Muscle of leg (tissue), 11 donors: ENCODE results near the gene CRYGD. TPM values are rescaled to one million over a fixed set of nuclear protein-coding genes. Genes with fewer than 3 reads are reported as not detected.
"Not testable (repeated sequence)": the region's sequence is repeated elsewhere in the genome, so short reads cannot be mapped to it uniquely, and the experiment has no call there.

ENCODE experiments used
- DNase-seq: peaks from one replicate; pipeline ENCODE4 v3.0.0; 2013
- H3K27ac ChIP-seq: one replicate; pipeline ENCODE4 v1.5.1; 2013; ENCODE audit warnings: mild to moderate bottlenecking, low read length, control low read depth
- H3K27me3 ChIP-seq: one replicate; pipeline ENCODE4 v1.6.1; 2013; ENCODE audit warnings: low read length; ENCODE audit not compliant: control insufficient read depth, insufficient read depth
- H3K36me3 ChIP-seq: one replicate; pipeline ENCODE4 v1.6.1; 2013; ENCODE audit warnings: low read length; ENCODE audit not compliant: control insufficient read depth, insufficient read depth
- H3K4me1 ChIP-seq: one replicate; pipeline ENCODE4 v1.6.1; 2013; ENCODE audit warnings: low read length; ENCODE audit not compliant: control insufficient read depth, insufficient read depth
- H3K4me3 ChIP-seq: one replicate; pipeline ENCODE4 v1.5.1; 2013; ENCODE audit warnings: low read length, control low read depth
- H3K9me3 ChIP-seq: replicated peaks from 2 replicates; pipeline ENCODE4 v1.6.1; 2013; ENCODE audit warnings: low read depth, low read length; ENCODE audit not compliant: control insufficient read depth
- whole genome bisulfite sequencing: methylation state at CpG from one replicate; pipeline ENCODE4 v1.1.5; 2013; ENCODE audit warnings: missing lambda C conversion rate; ENCODE audit not compliant: insufficient coverage; 5-methylcytosine and 5-hydroxymethylcytosine counted together
- polyA plus RNA-seq, 8 donors: library from polyadenylated mRNA; unstranded; fragments of 120-200 nt; gene quantifications; one replicate each; pipeline versions ENCODE4 v1.2.1 to v1.2.3, GENCODE V29; 2013; ENCODE audit warnings: inconsistent platforms in 1 of 8, low replicate concordance in 1 of 8; ENCODE audit not compliant: insufficient read length in 8 of 8, insufficient read depth in 1 of 8
- total RNA-seq: library from RNA; stranded (reverse); fragments of 120-200 nt; gene quantifications from one replicate; pipeline ENCODE4 v1.2.4, GENCODE V29; 2013

CRYGD gene
- total and polyA plus RNA-seq, 9 donors, result not detected

DNA sequence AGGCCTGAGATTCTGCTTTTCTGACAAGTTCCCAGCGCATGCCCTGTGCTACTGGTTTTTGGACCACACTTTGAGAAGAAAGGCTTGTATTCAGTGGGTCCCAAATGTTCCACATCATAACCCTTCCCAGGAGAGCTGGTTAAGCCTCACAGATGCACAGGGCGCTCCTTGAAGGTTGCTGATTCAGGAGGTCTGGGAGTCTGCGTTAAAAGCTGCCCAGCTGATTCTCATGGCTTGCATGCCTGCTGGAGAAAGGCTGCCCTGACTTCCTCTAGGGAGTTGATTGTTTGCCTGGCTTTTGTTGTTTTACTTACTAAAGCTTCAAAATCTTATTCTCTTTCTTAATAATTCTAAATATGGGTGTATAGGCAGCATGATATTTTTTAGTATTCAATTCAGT lies 20.7 kb downstream of the CRYGD start:
- Histone ChIP-seq H3K9me3 (no peaks in the 10 kb centered on the region), H3K27me3 (no peaks in the 10 kb centered on the region), H3K36me3 (no peaks in the 10 kb centered on the region), H3K27ac (no peak overlapping the region), H3K4me1 (no peaks in the 10 kb centered on the region), H3K4me3 (no peak overlapping the region)
- WGBS, result no CpG with 5 or more reads among the region's 3 CpGs
- DNase-seq, result no peak

DNA sequence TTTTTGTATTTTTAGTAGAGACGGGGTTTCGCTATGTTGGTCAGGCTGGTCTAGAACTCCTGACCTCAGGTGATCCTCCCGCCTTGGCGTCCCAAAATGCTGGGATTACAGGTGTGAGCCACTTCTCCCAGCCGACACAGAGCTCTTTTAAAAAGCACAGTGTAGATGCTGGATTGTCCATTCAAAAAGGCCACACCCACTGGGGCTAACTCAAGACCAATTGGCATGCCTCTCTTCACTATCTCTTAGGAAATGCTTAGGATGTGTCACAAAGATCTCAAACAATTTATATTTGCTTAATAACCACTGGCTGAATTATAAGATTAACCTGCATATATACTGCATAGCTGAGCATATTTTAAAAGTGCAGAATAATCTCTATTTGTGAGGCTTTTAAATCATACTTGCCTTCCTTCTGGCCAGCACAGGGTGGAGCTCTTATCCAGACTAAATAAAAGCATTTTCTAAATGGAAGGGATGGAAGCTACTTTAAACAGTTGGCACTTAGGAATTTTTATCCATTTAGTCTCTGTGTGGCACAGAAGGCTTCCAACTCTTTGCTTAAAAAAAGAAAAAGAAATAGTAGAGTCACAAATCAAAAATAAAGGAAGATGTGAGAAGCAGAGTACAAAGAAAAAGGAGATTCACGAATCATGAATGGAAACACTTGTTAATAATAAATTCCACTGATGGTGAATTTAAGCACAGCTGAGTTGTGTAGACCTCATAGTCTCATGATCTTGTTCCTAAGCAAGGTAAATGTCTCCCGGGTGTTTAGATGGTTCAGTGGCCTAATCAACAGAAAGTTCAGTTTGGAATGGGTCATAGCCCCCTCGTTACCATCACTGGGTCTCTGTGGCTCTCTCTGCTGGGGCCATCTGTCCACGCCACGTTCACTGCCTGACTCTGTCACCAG lies 22.4 kb downstream of the CRYGD start:
- Histone ChIP-seq H3K27ac (no peak overlapping the region), H3K9me3 (no peaks in the 10 kb centered on the region), H3K27me3 (no peaks in the 10 kb centered on the region), H3K4me1 (no peaks in the 10 kb centered on the region), H3K36me3 (no peaks in the 10 kb centered on the region), H3K4me3 (no peak overlapping the region)
- DNase-seq, result peak; percentile 33
- 55% methylated on average over 7 of the region's 10 CpGs for WGBS

DNA sequence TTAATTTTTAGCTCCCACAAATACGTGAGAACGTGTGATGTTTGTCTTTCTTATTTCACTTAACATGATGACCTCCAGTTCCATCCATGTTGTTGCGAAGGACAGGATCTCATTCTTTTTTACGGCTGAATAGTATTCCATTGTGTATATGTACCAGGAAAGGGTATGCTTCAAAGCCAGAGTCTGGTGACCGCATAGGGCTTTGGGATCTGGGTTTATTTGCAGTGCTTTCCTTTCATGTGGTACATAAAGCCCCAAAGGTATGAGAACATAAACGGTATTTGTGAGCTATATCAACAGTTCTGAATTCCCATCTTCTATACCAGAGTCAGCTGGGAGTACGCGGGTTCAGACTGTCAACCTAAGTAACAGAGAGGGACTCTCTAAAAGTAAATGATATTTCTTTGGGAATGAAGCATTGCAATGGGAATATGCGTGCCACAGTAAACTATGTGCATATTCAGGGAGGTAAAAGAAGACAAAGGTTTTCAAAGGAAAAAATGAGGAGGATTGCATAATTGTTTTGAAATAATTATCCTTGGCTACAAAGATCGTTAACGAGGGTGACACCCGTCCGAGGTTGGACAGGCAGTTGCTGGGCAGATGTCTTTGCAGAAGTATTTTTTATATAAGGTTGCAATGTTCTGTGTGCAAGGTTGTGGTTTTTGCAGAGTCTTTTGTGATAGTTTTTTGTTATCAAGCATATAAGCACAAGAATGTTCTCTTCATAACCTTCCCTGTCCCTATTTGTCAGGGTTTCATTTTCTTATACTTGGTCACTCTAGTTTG lies 24.4 kb downstream of the CRYGD start:
- no peak overlapping the region for H3K27ac ChIP-seq
- H3K36me3 ChIP-seq, result no peaks in the 10 kb centered on the region
- no peak overlapping the region for H3K4me3 ChIP-seq
- no peaks in the 10 kb centered on the region for H3K4me1 ChIP-seq
- DNase-seq, result no peak
- 73% methylated on average over 5 of the region's 13 CpGs for WGBS
- no peaks in the 10 kb centered on the region for H3K27me3 ChIP-seq
- no peaks in the 10 kb centered on the region for H3K9me3 ChIP-seq

DNA sequence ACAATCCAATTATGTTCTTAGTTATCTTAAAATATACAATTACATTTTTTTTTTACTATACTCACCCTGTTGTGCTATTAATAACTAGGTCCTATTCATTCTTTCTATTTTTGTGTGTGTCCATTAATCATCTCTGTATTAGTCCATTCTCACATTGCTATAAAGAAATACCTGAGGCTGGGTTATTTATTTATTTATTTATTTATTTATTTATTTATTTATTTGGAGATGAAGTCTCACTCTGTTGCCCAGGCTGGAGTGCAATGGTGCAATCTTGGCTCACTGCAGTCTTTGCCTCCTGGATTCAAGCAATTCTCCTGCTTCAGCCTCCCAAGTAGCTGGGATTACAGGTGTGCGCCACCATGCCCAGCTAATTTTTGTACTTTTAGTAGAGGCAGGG lies 25.6 kb downstream of the CRYGD start:
- H3K4me1 ChIP-seq, H3K27me3 ChIP-seq, H3K4me3 ChIP-seq, H3K9me3 ChIP-seq, DNase-seq, H3K27ac ChIP-seq, H3K36me3 ChIP-seq: not testable (repeated sequence)
- WGBS, result 83% methylated on average over 1 of the region's 1 CpG

DNA sequence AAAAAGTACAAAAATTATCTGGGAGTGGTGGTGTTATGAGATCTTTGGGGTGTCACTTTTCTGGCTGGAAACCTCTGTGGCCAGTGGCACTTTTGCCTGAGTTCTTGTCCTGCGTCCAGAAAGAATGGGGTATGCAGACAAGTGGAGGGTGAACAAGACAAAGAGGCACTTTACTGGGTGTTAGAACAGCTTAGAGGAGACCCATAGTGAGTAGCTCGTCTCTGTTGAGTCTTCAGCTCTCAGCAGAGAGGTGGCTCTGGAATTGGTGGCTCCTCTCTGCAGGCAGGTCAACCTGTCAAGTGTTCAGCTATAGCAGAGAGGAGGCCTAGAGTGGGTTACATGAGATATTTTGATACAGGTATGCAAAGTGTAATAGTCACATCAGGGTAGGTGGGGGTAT lies 26.1 kb downstream of the CRYGD start:
- Histone ChIP-seq H3K9me3 (no peaks in the 10 kb centered on the region), H3K27me3 (no peaks in the 10 kb centered on the region), H3K36me3 (no peaks in the 10 kb centered on the region), H3K4me3 (no peak overlapping the region), H3K4me1 (no peaks in the 10 kb centered on the region), H3K27ac (no peak overlapping the region)
- DNase-seq, result no peak
- WGBS, result 43% methylated on average over 1 of the region's 2 CpGs

DNA sequence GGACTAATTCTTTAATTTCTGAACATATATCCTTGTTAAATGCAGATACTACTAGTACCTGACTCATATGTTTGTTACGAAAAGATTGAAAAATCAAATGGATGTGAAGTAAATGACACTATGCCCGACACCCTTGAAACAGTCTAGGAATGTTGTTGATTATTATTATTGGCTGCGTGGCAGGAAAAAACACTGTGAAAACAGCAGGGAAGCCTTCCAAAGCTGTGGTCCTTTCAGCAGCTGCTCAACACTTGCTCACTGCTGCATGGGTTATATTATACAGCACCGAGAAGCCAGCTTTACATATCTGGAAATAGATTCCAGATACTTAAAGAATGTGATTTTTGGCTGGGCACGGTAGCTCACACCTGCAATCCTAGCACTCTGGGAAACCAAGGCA lies 26.5 kb downstream of the CRYGD start:
- no peaks in the 10 kb centered on the region for H3K9me3 ChIP-seq
- H3K27ac ChIP-seq, result no peak overlapping the region
- no peaks in the 10 kb centered on the region for H3K4me1 ChIP-seq
- no peak for DNase-seq
- no peak overlapping the region for H3K4me3 ChIP-seq
- no peaks in the 10 kb centered on the region for H3K27me3 ChIP-seq
- no peaks in the 10 kb centered on the region for H3K36me3 ChIP-seq
- WGBS, result 79% methylated on average over 3 of the region's 5 CpGs

DNA sequence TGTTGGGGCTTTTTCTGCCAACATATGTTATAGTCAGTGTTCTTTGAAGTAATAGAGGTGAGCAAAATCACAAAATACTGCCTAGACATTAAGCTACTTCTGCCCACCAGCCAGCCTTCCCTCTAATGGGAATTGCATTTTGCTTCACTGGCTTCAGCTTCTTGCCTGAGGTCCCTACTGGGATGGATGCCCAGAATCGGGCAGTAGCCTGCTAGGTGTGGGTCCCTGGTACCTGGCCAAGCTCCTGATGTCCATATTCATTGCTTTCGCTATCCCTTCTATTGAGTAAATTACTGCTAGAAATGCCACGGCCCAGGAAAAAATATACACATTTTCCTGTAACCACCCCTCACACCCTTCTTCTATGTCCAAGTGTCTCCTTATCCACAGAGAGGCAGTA lies 27.0 kb downstream of the CRYGD start:
- WGBS, result 10% methylated on average over 1 of the region's 3 CpGs
- Histone ChIP-seq H3K4me3 (no peak overlapping the region), H3K36me3 (no peaks in the 10 kb centered on the region), H3K27me3 (no peaks in the 10 kb centered on the region), H3K9me3 (no peaks in the 10 kb centered on the region), H3K4me1 (peaks cover 2% of the 10 kb centered on the region), H3K27ac (no peak overlapping the region)
- no peak for DNase-seq

DNA sequence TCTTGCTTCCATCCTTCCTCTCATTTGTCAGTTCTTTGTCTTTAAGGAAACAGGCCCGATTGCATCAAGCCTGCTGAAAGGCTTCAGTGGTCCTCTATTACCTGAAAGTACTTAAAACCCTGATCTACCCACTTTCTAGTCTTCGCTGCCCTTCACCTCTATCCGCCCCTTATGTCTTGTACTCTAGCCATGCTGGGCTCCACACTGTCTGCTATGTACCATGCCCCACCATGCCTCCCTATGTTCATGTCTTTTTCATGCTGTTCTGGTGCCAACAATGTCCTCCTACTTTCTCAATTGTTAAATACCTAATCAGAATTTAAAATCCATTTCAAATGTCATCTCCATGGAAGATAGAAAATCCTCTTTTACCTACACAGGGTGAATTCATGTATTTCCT lies 28.2 kb downstream of the CRYGD start:
- Histone ChIP-seq H3K4me3 (no peak overlapping the region), H3K27me3 (no peaks in the 10 kb centered on the region), H3K4me1 (peaks cover 2% of the 10 kb centered on the region), H3K36me3 (no peaks in the 10 kb centered on the region), H3K27ac (no peak overlapping the region), H3K9me3 (no peaks in the 10 kb centered on the region)
- DNase-seq, result no peak
- WGBS, result 80% methylated on average over 3 of the region's 3 CpGs

DNA sequence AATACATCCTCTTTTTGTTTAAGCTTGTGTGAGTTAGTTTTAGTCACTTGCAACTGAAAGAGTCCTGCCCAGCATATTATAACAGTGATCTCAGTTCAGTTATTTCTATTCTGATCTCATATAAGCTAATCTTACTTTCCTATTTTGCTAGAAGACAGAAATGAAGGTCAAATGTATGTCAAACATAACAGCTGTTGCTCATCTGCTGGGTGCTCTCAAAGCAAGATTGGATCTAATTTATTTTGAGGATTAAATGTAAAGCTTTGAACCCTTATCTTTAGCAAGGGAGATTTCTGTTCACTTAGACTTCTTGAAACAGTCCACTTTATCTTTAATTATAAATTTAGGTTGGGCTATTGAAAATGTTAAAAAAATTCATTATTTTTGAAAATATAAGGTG lies 31.2 kb downstream of the CRYGD start:
- Histone ChIP-seq H3K27ac (no peak overlapping the region), H3K9me3 (no peaks in the 10 kb centered on the region), H3K27me3 (no peaks in the 10 kb centered on the region), H3K36me3 (no peaks in the 10 kb centered on the region), H3K4me1 (peaks cover 2% of the 10 kb centered on the region), H3K4me3 (no peak overlapping the region)
- no peak for DNase-seq

DNA sequence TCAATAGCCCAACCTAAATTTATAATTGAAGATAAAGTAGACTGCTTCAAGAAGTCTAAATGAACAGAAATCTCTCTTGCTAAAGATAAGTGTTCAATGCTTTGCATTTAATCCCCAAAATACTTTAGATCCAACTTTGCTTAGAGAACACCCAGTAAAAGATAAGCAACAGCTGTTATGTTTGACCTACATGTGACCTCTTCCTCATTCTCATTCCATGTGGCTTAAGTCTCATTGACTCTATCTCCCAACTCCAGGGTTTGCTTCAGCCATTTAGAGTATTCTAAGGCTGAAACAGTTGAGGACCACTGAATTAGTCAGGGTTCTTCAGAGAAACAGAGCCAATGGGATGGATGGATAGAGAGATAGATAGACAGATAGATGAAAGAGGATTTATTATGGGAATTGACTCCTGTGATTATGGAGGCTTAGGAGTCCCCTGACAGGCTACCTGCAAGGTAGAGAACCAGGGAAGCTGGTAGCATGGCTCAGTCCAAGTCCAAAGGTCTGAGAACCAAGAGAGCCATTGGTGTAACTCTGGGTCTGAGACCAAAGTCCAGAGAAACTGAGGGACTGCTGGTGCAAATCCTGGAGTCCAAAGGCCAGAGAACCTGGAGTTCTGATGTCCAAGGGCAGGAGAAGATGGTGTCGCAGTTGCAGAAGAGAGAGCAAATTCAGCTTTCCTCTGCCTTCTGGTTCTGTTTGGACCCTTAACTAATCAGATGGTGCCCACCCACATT lies 32.1 kb downstream of the CRYGD start:
- no peaks in the 10 kb centered on the region for H3K36me3 ChIP-seq
- no peak overlapping the region for H3K27ac ChIP-seq
- H3K27me3 ChIP-seq, result no peaks in the 10 kb centered on the region
- DNase-seq, result no peak
- H3K4me1 ChIP-seq, result peaks cover 2% of the 10 kb centered on the region
- WGBS, result 100% methylated on average over 1 of the region's 1 CpG
- no peaks in the 10 kb centered on the region for H3K9me3 ChIP-seq
- H3K4me3 ChIP-seq, result no peak overlapping the region
